ENCODE measurements around the gene SLC17A9. TPM values are rescaled to one million over a fixed set of nuclear protein-coding genes. Genes with fewer than 3 reads are reported as not detected.
A peak's percentile ranks its signal among the peaks of the same experiment; 100 is the strongest.

Gene SLC17A9
- total and polyA plus RNA-seq, 2 of the 8 experiments (the other 6 are each of a cell fraction or from before 2014, with no cell fraction given): 23.5 to 35.2 TPM

- Histone ChIP-seq H2BK20ac (ENCODE audit: low read length) (peak overlapping the region; percentile 80; the same call in 1 of the 2 replicates), H3K27ac (ENCODE audit: low read depth, low read length) (no peak overlapping the region), H2BK120ac (replicated peaks; ENCODE audit: low read depth, low read length) (no peak overlapping the region), H3K23me2 (ENCODE audit: low read depth, low read length) (peaks cover 4% of the 10 kb centered on the region; the same call in 1 of the 2 replicates), H2BK15ac (ENCODE audit: low read length) (0 out of 2 replicates have a peak overlapping the region, but pooled peaks have one; percentile 53), H3K4me3 (ENCODE audit: extremely low read depth in 1 of 4, insufficient read depth in 2 of 4, low read depth in 3 of 4, low read length in 4 of 4) (peak overlapping the region in 1 of 4 experiments; percentile 58; a peak in 2 of 8 replicates), H2BK5ac (ENCODE audit: low read depth, low read length) (no peak overlapping the region; the same call in 1 of the 2 replicates), H3K18ac (ENCODE audit: extremely low read depth, low read length) (peak overlapping the region; percentile 24; the same call in 1 of the 2 replicates), H3K79me1 (ENCODE audit: low read depth, low read length) (no peaks in the 10 kb centered on the region), H3K79me2 (ENCODE audit: control insufficient read depth in 1 of 2, insufficient read depth in 2 of 2, low read length in 2 of 2) (no peaks in the 10 kb centered on the region), H3K9me3 (ENCODE audit: insufficient read depth in 2 of 2, low read depth in 1 of 2, low read length in 1 of 2) (peaks cover 2 to 4% of the 10 kb centered on the region in 2 experiments), H3K14ac (ENCODE audit: insufficient read length) (no peak overlapping the region), H3K36me3 (ENCODE audit: control insufficient read depth in 2 of 4, insufficient read depth in 4 of 4, low read length in 3 of 4) (peaks cover 0 to 16% (median 0%) of the 10 kb centered on the region in 4 experiments; a peak in 1 of 8 replicates), H2AFZ (ENCODE audit: low read length) (no peak overlapping the region), H3K4me2 (ENCODE audit: insufficient read depth in 1 of 2, low read depth in 2 of 2, low read length in 2 of 2) (peak overlapping the region; percentile 1 to 67), H4K91ac (replicated peaks; ENCODE audit: insufficient read length, low read length) (no peak overlapping the region), H3K9ac (replicated peaks in 1 of 4; ENCODE audit: extremely low read depth in 1 of 4, low read depth in 3 of 4, low read length in 3 of 4) (no peak overlapping the region), H3K27me3 (replicated peaks in 1 of 4; ENCODE audit: control insufficient read depth in 3 of 4, extremely low read depth in 1 of 4, insufficient read depth in 3 of 4, low read length in 3 of 4) (peaks cover 59 to 79% (median 69%) of the 10 kb centered on the region in 4 experiments), H3K56ac (replicated peaks; ENCODE audit: insufficient read length, low read depth, low read length) (no peak overlapping the region), H4K20me1 (replicated peaks in 1 of 2; ENCODE audit: control insufficient read depth in 1 of 2, insufficient read depth in 2 of 2, low read length in 2 of 2) (peaks cover 4 to 6% of the 10 kb centered on the region in 2 experiments), H2AK5ac (ENCODE audit: low read depth, low read length) (no peak overlapping the region), H3K23ac (ENCODE audit: insufficient read length) (no peak overlapping the region), H4K8ac (ENCODE audit: extremely low read depth, insufficient read depth, low read length) (peak overlapping the region; percentile 51; the same call in 1 of the 2 replicates), H3K4ac (replicated peaks; ENCODE audit: insufficient read length, low read depth, low read length) (no peak overlapping the region), H3K4me1 (replicated peaks in 1 of 4; ENCODE audit: control insufficient read depth in 3 of 4, insufficient read depth in 4 of 4, low read length in 3 of 4) (peaks cover 2 to 34% (median 18%) of the 10 kb centered on the region in 4 experiments), H2BK12ac (ENCODE audit: low read depth, low read length) (peak overlapping the region; percentile 68; the same call in 1 of the 2 replicates), H4K5ac (ENCODE audit: insufficient read length, low read depth, low read length) (no peak overlapping the region)
- TF ChIP-seq GABPA (IDR thresholded peaks at IDR 0.05; ENCODE audit: borderline replicate concordance, insufficient read depth, low read length): 0 out of 2 replicates have a peak, but pooled peaks have one; percentile 27
- TF ChIP-seq SIN3A (conservative IDR thresholded peaks at IDR 0.05 in 1 of 2, IDR thresholded peaks at IDR 0.05 in 1 of 2; ENCODE audit: low read depth in 1 of 2, low read length in 2 of 2): no peak
- TF ChIP-seq BACH1 (IDR thresholded peaks at IDR 0.05; ENCODE audit: low read length): peak; percentile 17; the same call in 1 of the 2 replicates
- no peak for TF ChIP-seq NANOG (IDR thresholded peaks at IDR 0.05; ENCODE audit: insufficient read depth, low read depth, low read length, poor library complexity, severe bottlenecking)
- TF ChIP-seq EZH2 (IDR thresholded peaks at IDR 0.05; ENCODE audit: low read depth, low read length, severe bottlenecking): peak; percentile 92
- peak; percentile 90 for TF ChIP-seq SUZ12 (IDR thresholded peaks at IDR 0.05; ENCODE audit: low read length)
- TF ChIP-seq MAX (IDR thresholded peaks at IDR 0.05): peak; percentile 54; the same call in 1 of the 2 replicates
- 13% methylated on average over 38 of the region's 46 CpGs; no CpG with 5 or more reads in 1 of the 2 experiments for WGBS, 2 experiments (ENCODE audit: extremely low coverage in 1 of 2, insufficient coverage in 1 of 2, insufficient read length in 1 of 2, insufficient replicate concordance in 2 of 2, low coverage in 1 of 2, low lambda C conversion rate in 2 of 2, missing lambda C conversion rate in 1 of 2)
- ChIA-PET CTCF (ENCODE audit: partially characterized antibody) (interaction anchor here (0.6 to 4.0 kb wide), 17 partner anchors 11 to 160 kb away, joined by 3 to 53 read pairs (median 6); partner anchors contain the start of gene SLC17A9), POLR2A (ENCODE audit: partially characterized antibody) (interaction anchor here (1.3 to 3.9 kb wide), 2 partner anchors 35 kb away, joined by 4 to 12 read pairs; no protein-coding TSS in a partner anchor)
- FAIRE-seq: no peak
- no peak for DNase-seq (ENCODE audit: low read depth in 1 of 2, low spot score in 2 of 2)
These were observed 55.4 kb downstream of the SLC17A9 start for GRCh38 chr20:63007646-63008488.

Data from H1 (cell line).